ENCODE data around the gene UGT1A10. TPM values are rescaled to one million over a fixed set of nuclear protein-coding genes. Genes with fewer than 3 reads are reported as not detected.

Gene UGT1A10
- polyA plus RNA-seq, 1 experiment, result not detected

GRCh38 chr2:233671290-233672161 lies 35.3 kb downstream of the UGT1A10 start, which contains the start of gene UGT1A9:
TSS of gene UGT1A9 (plus strand) at chr2:233671898. CDS start at chr2:233671935, 37 bp downstream.
- Histone ChIP-seq H3K27me3 (ENCODE audit: control insufficient read depth, insufficient read depth, low read length) (no peaks in the 10 kb centered on the region), H3K36me3 (ENCODE audit: control insufficient read depth, insufficient read depth, low read length) (no peaks in the 10 kb centered on the region), H3K4me3 (ENCODE audit: low read depth, low read length) (no peak within 1 kb of the TSS)
- POLR2A ChIA-PET, result no interaction called here
- CTCF ChIA-PET, result interaction anchor here (0.6 to 1.2 kb wide), 2 partner anchors 40 to 227 kb away, joined by 3 to 4 read pairs; no protein-coding TSS in a partner anchor
- no peak for DNase-seq (ENCODE audit: low read depth)
- TF ChIP-seq CTCF (IDR thresholded peaks at IDR 0.05; ENCODE audit: insufficient read depth, low read depth, low read length), result no peak

GRCh38 chr2:233672886-233673285 lies 36.6 kb downstream of the UGT1A10 start:
- POLR2A ChIA-PET, result no interaction called here
- DNase-seq (ENCODE audit: low read depth), result no peak
- Histone ChIP-seq H3K36me3 (ENCODE audit: control insufficient read depth, insufficient read depth, low read length) (no peaks in the 10 kb centered on the region), H3K4me3 (ENCODE audit: low read depth, low read length) (no peak overlapping the region), H3K27me3 (ENCODE audit: control insufficient read depth, insufficient read depth, low read length) (no peaks in the 10 kb centered on the region)
- TF ChIP-seq CTCF (IDR thresholded peaks at IDR 0.05; ENCODE audit: insufficient read depth, low read depth, low read length), result no peak
- CTCF ChIA-PET, result no interaction called here

GRCh38 chr2:233673896-233674295 lies 37.6 kb downstream of the UGT1A10 start:
- POLR2A ChIA-PET, result no interaction called here
- Histone ChIP-seq H3K27me3 (ENCODE audit: control insufficient read depth, insufficient read depth, low read length) (no peaks in the 10 kb centered on the region), H3K36me3 (ENCODE audit: control insufficient read depth, insufficient read depth, low read length) (no peaks in the 10 kb centered on the region), H3K4me3 (ENCODE audit: low read depth, low read length) (no peak overlapping the region)
- no peak for TF ChIP-seq CTCF (IDR thresholded peaks at IDR 0.05; ENCODE audit: insufficient read depth, low read depth, low read length)
- no peak for DNase-seq (ENCODE audit: low read depth)
- CTCF ChIA-PET, result no interaction called here

- ChIA-PET CTCF (no interaction called here), POLR2A (no interaction called here)
- no peak for TF ChIP-seq CTCF (IDR thresholded peaks at IDR 0.05; ENCODE audit: insufficient read depth, low read depth, low read length)
- no peaks in the 10 kb centered on the region for H3K36me3 ChIP-seq (ENCODE audit: control insufficient read depth, insufficient read depth, low read length)
- DNase-seq (ENCODE audit: low read depth), result no peak
- no peaks in the 10 kb centered on the region for H3K27me3 ChIP-seq (ENCODE audit: control insufficient read depth, insufficient read depth, low read length)
- no peak overlapping the region for H3K4me3 ChIP-seq (ENCODE audit: low read depth, low read length)
These were observed 38.1 kb downstream of the UGT1A10 start for GRCh38 chr2:233674314-233674713.

- Histone ChIP-seq H3K27me3 (ENCODE audit: control insufficient read depth, insufficient read depth, low read length) (no peaks in the 10 kb centered on the region), H3K4me3 (ENCODE audit: low read depth, low read length) (no peak overlapping the region), H3K36me3 (ENCODE audit: control insufficient read depth, insufficient read depth, low read length) (no peaks in the 10 kb centered on the region)
- DNase-seq (ENCODE audit: low read depth), result no peak
- ChIA-PET POLR2A (no interaction called here), CTCF (no interaction called here)
- TF ChIP-seq CTCF (IDR thresholded peaks at IDR 0.05; ENCODE audit: insufficient read depth, low read depth, low read length), result no peak
These were observed 38.7 kb downstream of the UGT1A10 start for GRCh38 chr2:233674995-233675394.

Measured in BJ (cell line).